OCI-LY3 (cell line): ENCODE results near the gene PTPN3.

Experiments used
- EZH2phosphoT487 ChIP-seq: fragments of 200-600 bp; shearing (Covaris generic); IDR thresholded peaks from 2 replicates; pipeline ENCODE4 v1.6.1; 2018; ENCODE audit warnings: antibody characterized with exemption, mixed run types, low read depth
- TF ChIP-seq, protein P1 (sequence below): fragments of 200-600, 300-600 bp; sonication (generic); IDR thresholded peaks from 2 replicates; pipeline ENCODE4 v1.5.1; 2014; ENCODE audit warnings: antibody characterized with exemption, low read length, low read depth

DNA sequence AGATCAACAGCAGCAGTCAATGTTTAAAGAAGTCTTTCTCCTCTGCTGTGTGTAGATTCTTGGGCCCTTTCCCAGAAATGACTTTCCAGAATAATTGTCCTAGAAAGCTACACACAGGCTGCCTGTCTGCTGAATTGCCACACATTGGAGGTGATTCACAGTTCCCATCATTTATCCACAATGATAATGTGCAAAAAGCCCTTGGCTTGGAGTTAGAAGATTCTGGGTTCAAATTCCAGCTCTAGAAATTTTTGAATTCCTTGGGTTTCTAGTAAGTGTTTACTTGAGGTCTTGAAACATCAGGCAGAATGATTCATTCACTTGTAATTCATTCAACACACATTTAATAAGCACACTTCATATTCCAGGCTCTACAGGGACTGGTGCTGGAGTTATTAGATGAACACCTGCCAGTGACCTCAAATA lies 148.7 kb downstream of the PTPN3 start:
- TF ChIP-seq EZH2phosphoT487, result no peak
- TF ChIP-seq, protein P1, sequence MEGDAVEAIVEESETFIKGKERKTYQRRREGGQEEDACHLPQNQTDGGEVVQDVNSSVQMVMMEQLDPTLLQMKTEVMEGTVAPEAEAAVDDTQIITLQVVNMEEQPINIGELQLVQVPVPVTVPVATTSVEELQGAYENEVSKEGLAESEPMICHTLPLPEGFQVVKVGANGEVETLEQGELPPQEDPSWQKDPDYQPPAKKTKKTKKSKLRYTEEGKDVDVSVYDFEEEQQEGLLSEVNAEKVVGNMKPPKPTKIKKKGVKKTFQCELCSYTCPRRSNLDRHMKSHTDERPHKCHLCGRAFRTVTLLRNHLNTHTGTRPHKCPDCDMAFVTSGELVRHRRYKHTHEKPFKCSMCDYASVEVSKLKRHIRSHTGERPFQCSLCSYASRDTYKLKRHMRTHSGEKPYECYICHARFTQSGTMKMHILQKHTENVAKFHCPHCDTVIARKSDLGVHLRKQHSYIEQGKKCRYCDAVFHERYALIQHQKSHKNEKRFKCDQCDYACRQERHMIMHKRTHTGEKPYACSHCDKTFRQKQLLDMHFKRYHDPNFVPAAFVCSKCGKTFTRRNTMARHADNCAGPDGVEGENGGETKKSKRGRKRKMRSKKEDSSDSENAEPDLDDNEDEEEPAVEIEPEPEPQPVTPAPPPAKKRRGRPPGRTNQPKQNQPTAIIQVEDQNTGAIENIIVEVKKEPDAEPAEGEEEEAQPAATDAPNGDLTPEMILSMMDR, result no peak
